ENCODE measurements around the gene SCD.

DNA sequence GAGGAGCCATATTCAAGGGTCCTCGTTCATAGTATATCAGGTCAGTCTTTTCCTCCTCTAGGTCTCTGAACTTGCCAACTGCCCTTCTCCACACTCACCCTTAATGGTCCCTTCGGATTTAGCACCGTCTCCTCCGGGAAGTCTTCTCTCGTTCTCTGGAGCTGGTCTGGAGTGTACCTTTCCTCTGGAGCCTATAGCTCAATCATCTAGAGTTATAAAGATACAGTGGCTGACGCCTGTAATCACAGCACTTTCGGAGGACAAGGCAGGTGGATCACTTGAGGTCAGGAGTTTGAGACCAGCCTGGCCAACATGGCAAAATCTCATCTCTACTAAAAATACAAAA is 4.4 kb upstream of the SCD start:
- TF ChIP-seq CTCF (IDR thresholded peaks at IDR 0.05) (no peak), POLR2A (IDR thresholded peaks at IDR 0.05) (no peak), POLR2AphosphoS5 (IDR thresholded peaks at IDR 0.05) (no peak), EP300 (IDR thresholded peaks at IDR 0.05) (no peak)

Data from upper lobe of left lung (tissue), 4 donors.